Measurements from ENCODE around the gene KLHL22.

GRCh38 chr22:20514658-20515406 lies 19.2 kb upstream of the KLHL22 start:
- TF ChIP-seq POLR2A (IDR thresholded peaks at IDR 0.05) (no peak), CTCF (IDR thresholded peaks at IDR 0.05) (no peak)
